Measurements from ENCODE around the gene DPP10.

GRCh38 chr2:114784046-114784445 lies 341.6 kb downstream of the DPP10 start:
- TF ChIP-seq CTCF (IDR thresholded peaks at IDR 0.05) (no peak), POLR2AphosphoS5 (IDR thresholded peaks at IDR 0.05) (no peak)

All from sigmoid colon (tissue), 4 donors.